ENCODE results near the gene HM13. TPM values are rescaled to one million over a fixed set of nuclear protein-coding genes. Genes with fewer than 3 reads are reported as not detected.
A peak's percentile ranks its signal among the peaks of the same experiment; 100 is the strongest.

Gene HM13
- total and polyA plus RNA-seq, 9 of the 15 experiments (the other 6 are each of a cell fraction or from before 2014, with no cell fraction given) = 7.7 to 136 (median 74.5) TPM

GRCh38 chr20:31560094-31560745 lies 46.0 kb downstream of the HM13 start (continued):
- TF ChIP-seq ZNF507 (tag; conservative IDR thresholded peaks at IDR 0.05) (no peak), RNF2 (IDR thresholded peaks at IDR 0.05) (no peak), MYNN (IDR thresholded peaks at IDR 0.05) (no peak), MYNN (CRISPR knock-in tag; IDR thresholded peaks at IDR 0.05) (no peak), ZNF217 (CRISPR knock-in tag; IDR thresholded peaks at IDR 0.05) (no peak), CBX1 (IDR thresholded peaks at IDR 0.05; ENCODE audit: low read depth) (no peak), E2F4 (CRISPR knock-in tag; IDR thresholded peaks at IDR 0.05; ENCODE audit: low read depth) (no peak), ZKSCAN3 (CRISPR knock-in tag; IDR thresholded peaks at IDR 0.05) (no peak), NR2C2 (CRISPR knock-in tag; IDR thresholded peaks at IDR 0.05) (no peak), NR2C2 (tag; IDR thresholded peaks at IDR 0.05) (no peak), NFE2L1 (tag; IDR thresholded peaks at IDR 0.05; ENCODE audit: borderline replicate concordance, low read depth) (peak; percentile 94), ESRRB (CRISPR knock-in tag; IDR thresholded peaks at IDR 0.05; ENCODE audit: borderline replicate concordance) (no peak), ARID1B (IDR thresholded peaks at IDR 0.05) (peak; percentile 42), GABPB1 (CRISPR knock-in tag; IDR thresholded peaks at IDR 0.05) (no peak), MAFG (tag; conservative IDR thresholded peaks at IDR 0.05) (peak; percentile 98), ETS2 (tag; IDR thresholded peaks at IDR 0.05; ENCODE audit: borderline replicate concordance, poor library complexity, severe bottlenecking) (no peak), MAFF (IDR thresholded peaks at IDR 0.05; ENCODE audit: low read length) (peak; percentile 94)
- TF ChIP-seq, protein P1, sequence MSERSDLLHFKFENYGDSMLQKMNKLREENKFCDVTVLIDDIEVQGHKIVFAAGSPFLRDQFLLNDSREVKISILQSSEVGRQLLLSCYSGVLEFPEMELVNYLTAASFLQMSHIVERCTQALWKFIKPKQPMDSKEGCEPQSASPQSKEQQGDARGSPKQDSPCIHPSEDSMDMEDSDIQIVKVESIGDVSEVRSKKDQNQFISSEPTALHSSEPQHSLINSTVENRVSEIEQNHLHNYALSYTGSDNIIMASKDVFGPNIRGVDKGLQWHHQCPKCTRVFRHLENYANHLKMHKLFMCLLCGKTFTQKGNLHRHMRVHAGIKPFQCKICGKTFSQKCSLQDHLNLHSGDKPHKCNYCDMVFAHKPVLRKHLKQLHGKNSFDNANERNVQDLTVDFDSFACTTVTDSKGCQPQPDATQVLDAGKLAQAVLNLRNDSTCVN (CRISPR knock-in tag; IDR thresholded peaks at IDR 0.05) = no peak
- TF ChIP-seq, protein P2, sequence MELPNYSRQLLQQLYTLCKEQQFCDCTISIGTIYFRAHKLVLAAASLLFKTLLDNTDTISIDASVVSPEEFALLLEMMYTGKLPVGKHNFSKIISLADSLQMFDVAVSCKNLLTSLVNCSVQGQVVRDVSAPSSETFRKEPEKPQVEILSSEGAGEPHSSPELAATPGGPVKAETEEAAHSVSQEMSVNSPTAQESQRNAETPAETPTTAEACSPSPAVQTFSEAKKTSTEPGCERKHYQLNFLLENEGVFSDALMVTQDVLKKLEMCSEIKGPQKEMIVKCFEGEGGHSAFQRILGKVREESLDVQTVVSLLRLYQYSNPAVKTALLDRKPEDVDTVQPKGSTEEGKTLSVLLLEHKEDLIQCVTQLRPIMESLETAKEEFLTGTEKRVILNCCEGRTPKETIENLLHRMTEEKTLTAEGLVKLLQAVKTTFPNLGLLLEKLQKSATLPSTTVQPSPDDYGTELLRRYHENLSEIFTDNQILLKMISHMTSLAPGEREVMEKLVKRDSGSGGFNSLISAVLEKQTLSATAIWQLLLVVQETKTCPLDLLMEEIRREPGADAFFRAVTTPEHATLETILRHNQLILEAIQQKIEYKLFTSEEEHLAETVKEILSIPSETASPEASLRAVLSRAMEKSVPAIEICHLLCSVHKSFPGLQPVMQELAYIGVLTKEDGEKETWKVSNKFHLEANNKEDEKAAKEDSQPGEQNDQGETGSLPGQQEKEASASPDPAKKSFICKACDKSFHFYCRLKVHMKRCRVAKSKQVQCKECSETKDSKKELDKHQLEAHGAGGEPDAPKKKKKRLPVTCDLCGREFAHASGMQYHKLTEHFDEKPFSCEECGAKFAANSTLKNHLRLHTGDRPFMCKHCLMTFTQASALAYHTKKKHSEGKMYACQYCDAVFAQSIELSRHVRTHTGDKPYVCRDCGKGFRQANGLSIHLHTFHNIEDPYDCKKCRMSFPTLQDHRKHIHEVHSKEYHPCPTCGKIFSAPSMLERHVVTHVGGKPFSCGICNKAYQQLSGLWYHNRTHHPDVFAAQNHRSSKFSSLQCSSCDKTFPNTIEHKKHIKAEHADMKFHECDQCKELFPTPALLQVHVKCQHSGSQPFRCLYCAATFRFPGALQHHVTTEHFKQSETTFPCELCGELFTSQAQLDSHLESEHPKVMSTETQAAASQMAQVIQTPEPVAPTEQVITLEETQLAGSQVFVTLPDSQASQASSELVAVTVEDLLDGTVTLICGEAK (IDR thresholded peaks at IDR 0.05) = no peak
- TF ChIP-seq, protein P2 (CRISPR knock-in tag; IDR thresholded peaks at IDR 0.05) = no peak
